Neural cell (in vitro differentiated cells): Measurements from ENCODE around the gene KLK7. TPM values are rescaled to one million over a fixed set of nuclear protein-coding genes. Genes with fewer than 3 reads are reported as not detected.

Source experiments
- H2AFZ ChIP-seq: fragments of 200-600, 300-800 bp; sonication (generic), shearing (Covaris generic); 2 replicates; pipeline ENCODE4 v1.6.0; 2014; ENCODE audit warnings: low read depth, mild to moderate bottlenecking, antibody characterized with exemption, low read length, moderate library complexity
- H3F3A ChIP-seq: fragments of 200-600 bp; shearing (Covaris generic); 2 replicates; pipeline ENCODE4 v1.6.1; 2016; ENCODE audit warnings: mild to moderate bottlenecking, moderate library complexity, mixed read lengths, antibody characterized with exemption, low read length; ENCODE audit not compliant: insufficient read depth, poor library complexity, severe bottlenecking
- H3K27ac ChIP-seq: fragments of 200-600, 300-800 bp; sonication (generic), shearing (Covaris generic); 2 replicates; pipeline ENCODE4 v1.5.1; 2014; ENCODE audit warnings: mild to moderate bottlenecking, low read length, moderate library complexity
- H3K27me3 ChIP-seq: fragments of 300-800, 200-600 bp; sonication (generic), shearing (Covaris generic); 2 replicates; pipeline ENCODE4 v1.6.0; 2014; ENCODE audit warnings: mild to moderate bottlenecking, low read depth, low read length, moderate library complexity; ENCODE audit not compliant: insufficient read depth
- H3K36me3 ChIP-seq: fragments of 300-800, 200-600 bp; sonication (generic), shearing (Covaris generic); 2 replicates; pipeline ENCODE4 v1.5.1; 2014; ENCODE audit warnings: mild to moderate bottlenecking, antibody characterized with exemption, low read length, moderate library complexity; ENCODE audit not compliant: insufficient read depth
- H3K4me2 ChIP-seq: fragments of 300-800, 200-600 bp; sonication (generic), shearing (Covaris generic); 2 replicates; pipeline ENCODE4 v1.6.0; 2014; ENCODE audit warnings: mild to moderate bottlenecking, low read length
- H3K4me3 ChIP-seq: fragments of 300-800, 200-600 bp; sonication (generic), shearing (Covaris generic); 2 replicates; pipeline ENCODE4 v1.5.1; 2014; ENCODE audit warnings: mild to moderate bottlenecking, low read length, moderate library complexity
- H3K79me2 ChIP-seq: fragments of 200-600 bp; shearing (Covaris generic); replicated peaks from 2 replicates; pipeline ENCODE4 v1.6.0; 2014; ENCODE audit warnings: mild to moderate bottlenecking, low read length, moderate library complexity; ENCODE audit not compliant: insufficient read depth
- H3K9ac ChIP-seq: fragments of 300-800, 200-600 bp; sonication (generic), shearing (Covaris generic); 2 replicates; pipeline ENCODE4 v1.6.1; 2016; ENCODE audit warnings: mild to moderate bottlenecking, low read length, mixed read lengths
- H3K9me2 ChIP-seq: fragments of 200-600 bp; shearing (Covaris generic); 2 replicates; pipeline ENCODE4 v1.6.1; 2016; ENCODE audit warnings: mild to moderate bottlenecking, low read length, mixed read lengths; ENCODE audit not compliant: insufficient read depth
- H3K9me3 ChIP-seq: fragments of 200-600, 300-800 bp; sonication (generic), shearing (Covaris generic); 2 replicates; pipeline ENCODE4 v1.6.1; 2016; ENCODE audit warnings: mild to moderate bottlenecking, mixed run types, low read length, moderate library complexity, mixed read lengths
- H4K20me1 ChIP-seq: fragments of 200-600 bp; shearing (Covaris generic); 2 replicates; pipeline ENCODE4 v1.6.1; 2016; ENCODE audit warnings: mild to moderate bottlenecking, mixed run types; ENCODE audit not compliant: insufficient read depth
- EP300 ChIP-seq: fragments of 450-650 bp; conservative IDR thresholded peaks from 2 replicates; pipeline ENCODE4 v1.6.1; 2014; ENCODE audit warnings: antibody characterized with exemption, mild to moderate bottlenecking, moderate library complexity; ENCODE audit not compliant: poor library complexity, severe bottlenecking
- EZH2 ChIP-seq: fragments of 200-600, 300-800 bp; shearing (Covaris generic), sonication (generic); IDR thresholded peaks from 2 replicates; pipeline ENCODE4 v1.6.1; 2014; ENCODE audit warnings: antibody characterized with exemption, low read length, borderline replicate concordance, mild to moderate bottlenecking; ENCODE audit not compliant: insufficient read depth, poor library complexity, severe bottlenecking
- MXI1 ChIP-seq: fragments of 450-650 bp; conservative IDR thresholded peaks from 2 replicates; pipeline ENCODE4 v1.6.1; 2014; ENCODE audit warnings: antibody characterized with exemption, mild to moderate bottlenecking; ENCODE audit not compliant: poor library complexity, severe bottlenecking
- POLR2AphosphoS5 ChIP-seq: IDR thresholded peaks from 2 replicates; pipeline ENCODE4 v1.6.1; 2012
- RAD21 ChIP-seq: fragments of 450-650 bp; conservative IDR thresholded peaks from 2 replicates; pipeline ENCODE4 v1.6.1; 2014; ENCODE audit warnings: antibody characterized with exemption, mild to moderate bottlenecking, moderate library complexity
- SMC3 ChIP-seq: fragments of 450-650 bp; conservative IDR thresholded peaks from 2 replicates; pipeline ENCODE4 v1.6.1; 2014; ENCODE audit warnings: antibody characterized with exemption, mild to moderate bottlenecking, moderate library complexity; ENCODE audit not compliant: poor library complexity
- TAF1 ChIP-seq: IDR thresholded peaks from 2 replicates; pipeline ENCODE4 v1.6.1; 2012; ENCODE audit warnings: low read depth
- polyA plus RNA-seq: library from polyadenylated mRNA; depleted of rRNA; stranded (reverse); fragments of >200 nt; gene quantifications from 2 replicates; pipeline ENCODE4 v1.2.3, GENCODE V29; 2014
- TF ChIP-seq, protein P1 (sequence below): IDR thresholded peaks from 2 replicates; pipeline ENCODE4 v1.6.1; 2012; ENCODE audit warnings: borderline replicate concordance
- TF ChIP-seq, protein P2 (sequence below): fragments of 450-650 bp; IDR thresholded peaks from 2 replicates; pipeline ENCODE4 v1.5.1; 2014; ENCODE audit warnings: antibody characterized with exemption, mild to moderate bottlenecking, moderate library complexity; ENCODE audit not compliant: poor library complexity, severe bottlenecking

Gene KLK7
- polyA plus RNA-seq, 1 donor from 2014 or later, result not detected

DNA sequence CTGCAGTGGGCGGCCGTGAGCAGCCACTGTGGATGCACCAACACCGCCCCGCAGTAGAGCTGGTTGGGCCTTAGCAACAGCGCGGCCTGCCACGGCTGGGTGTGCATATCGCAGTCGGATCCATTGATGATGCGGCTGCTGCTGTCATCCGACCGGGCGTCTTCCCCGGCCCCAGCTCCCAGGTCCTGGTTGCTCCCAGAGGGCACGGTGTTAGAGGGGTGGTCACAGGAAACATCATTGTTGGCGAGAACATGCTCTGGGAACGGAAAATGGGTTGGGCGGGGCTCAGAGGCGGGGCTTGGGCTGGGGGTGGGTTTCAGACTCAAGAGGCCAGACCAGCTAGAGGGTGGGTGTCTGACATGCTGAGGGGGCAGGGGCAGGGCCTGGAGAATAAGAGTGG lies 33.9 kb downstream of the KLK7 start:
- TF ChIP-seq, protein P1, sequence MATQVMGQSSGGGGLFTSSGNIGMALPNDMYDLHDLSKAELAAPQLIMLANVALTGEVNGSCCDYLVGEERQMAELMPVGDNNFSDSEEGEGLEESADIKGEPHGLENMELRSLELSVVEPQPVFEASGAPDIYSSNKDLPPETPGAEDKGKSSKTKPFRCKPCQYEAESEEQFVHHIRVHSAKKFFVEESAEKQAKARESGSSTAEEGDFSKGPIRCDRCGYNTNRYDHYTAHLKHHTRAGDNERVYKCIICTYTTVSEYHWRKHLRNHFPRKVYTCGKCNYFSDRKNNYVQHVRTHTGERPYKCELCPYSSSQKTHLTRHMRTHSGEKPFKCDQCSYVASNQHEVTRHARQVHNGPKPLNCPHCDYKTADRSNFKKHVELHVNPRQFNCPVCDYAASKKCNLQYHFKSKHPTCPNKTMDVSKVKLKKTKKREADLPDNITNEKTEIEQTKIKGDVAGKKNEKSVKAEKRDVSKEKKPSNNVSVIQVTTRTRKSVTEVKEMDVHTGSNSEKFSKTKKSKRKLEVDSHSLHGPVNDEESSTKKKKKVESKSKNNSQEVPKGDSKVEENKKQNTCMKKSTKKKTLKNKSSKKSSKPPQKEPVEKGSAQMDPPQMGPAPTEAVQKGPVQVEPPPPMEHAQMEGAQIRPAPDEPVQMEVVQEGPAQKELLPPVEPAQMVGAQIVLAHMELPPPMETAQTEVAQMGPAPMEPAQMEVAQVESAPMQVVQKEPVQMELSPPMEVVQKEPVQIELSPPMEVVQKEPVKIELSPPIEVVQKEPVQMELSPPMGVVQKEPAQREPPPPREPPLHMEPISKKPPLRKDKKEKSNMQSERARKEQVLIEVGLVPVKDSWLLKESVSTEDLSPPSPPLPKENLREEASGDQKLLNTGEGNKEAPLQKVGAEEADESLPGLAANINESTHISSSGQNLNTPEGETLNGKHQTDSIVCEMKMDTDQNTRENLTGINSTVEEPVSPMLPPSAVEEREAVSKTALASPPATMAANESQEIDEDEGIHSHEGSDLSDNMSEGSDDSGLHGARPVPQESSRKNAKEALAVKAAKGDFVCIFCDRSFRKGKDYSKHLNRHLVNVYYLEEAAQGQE, result no peak
- TF ChIP-seq POLR2AphosphoS5 (no peak), MXI1 (no peak), EP300 (no peak), TAF1 (no peak), SMC3 (no peak), EZH2 (no peak), RAD21 (no peak)
- TF ChIP-seq, protein P2, sequence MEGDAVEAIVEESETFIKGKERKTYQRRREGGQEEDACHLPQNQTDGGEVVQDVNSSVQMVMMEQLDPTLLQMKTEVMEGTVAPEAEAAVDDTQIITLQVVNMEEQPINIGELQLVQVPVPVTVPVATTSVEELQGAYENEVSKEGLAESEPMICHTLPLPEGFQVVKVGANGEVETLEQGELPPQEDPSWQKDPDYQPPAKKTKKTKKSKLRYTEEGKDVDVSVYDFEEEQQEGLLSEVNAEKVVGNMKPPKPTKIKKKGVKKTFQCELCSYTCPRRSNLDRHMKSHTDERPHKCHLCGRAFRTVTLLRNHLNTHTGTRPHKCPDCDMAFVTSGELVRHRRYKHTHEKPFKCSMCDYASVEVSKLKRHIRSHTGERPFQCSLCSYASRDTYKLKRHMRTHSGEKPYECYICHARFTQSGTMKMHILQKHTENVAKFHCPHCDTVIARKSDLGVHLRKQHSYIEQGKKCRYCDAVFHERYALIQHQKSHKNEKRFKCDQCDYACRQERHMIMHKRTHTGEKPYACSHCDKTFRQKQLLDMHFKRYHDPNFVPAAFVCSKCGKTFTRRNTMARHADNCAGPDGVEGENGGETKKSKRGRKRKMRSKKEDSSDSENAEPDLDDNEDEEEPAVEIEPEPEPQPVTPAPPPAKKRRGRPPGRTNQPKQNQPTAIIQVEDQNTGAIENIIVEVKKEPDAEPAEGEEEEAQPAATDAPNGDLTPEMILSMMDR, result no peak
- Histone ChIP-seq H3K79me2 (no peaks in the 10 kb centered on the region), H3K27me3 (no peaks in the 10 kb centered on the region), H3K9ac (no peak overlapping the region), H3K4me2 (no peak overlapping the region), H3K4me3 (no peak overlapping the region), H3K36me3 (no peaks in the 10 kb centered on the region), H3F3A (no peaks in the 10 kb centered on the region), H4K20me1 (no peaks in the 10 kb centered on the region), H3K9me2 (no peaks in the 10 kb centered on the region), H3K9me3 (peaks cover 3% of the 10 kb centered on the region), H2AFZ (no peak overlapping the region), H3K27ac (no peak overlapping the region)

- Histone ChIP-seq H3K36me3 (no peaks in the 10 kb centered on the region), H3F3A (no peaks in the 10 kb centered on the region), H3K79me2 (no peaks in the 10 kb centered on the region), H3K27ac (no peak overlapping the region), H2AFZ (no peak overlapping the region), H4K20me1 (no peaks in the 10 kb centered on the region), H3K9me3 (peaks cover 3% of the 10 kb centered on the region), H3K4me3 (no peak overlapping the region), H3K4me2 (no peak overlapping the region), H3K27me3 (no peaks in the 10 kb centered on the region), H3K9ac (no peak overlapping the region), H3K9me2 (no peaks in the 10 kb centered on the region)
- TF ChIP-seq POLR2AphosphoS5, result no peak
- TF ChIP-seq TAF1, result no peak
- TF ChIP-seq MXI1, result no peak
- no peak for TF ChIP-seq EZH2
These were observed 36.6 kb downstream of the KLK7 start for GRCh38 chr19:50947123-50947522.
